Rectal smooth muscle tissue (tissue), 1 donor: ENCODE measurements around the gene ZBTB7C.

Source experiments
- H3K27ac ChIP-seq: one replicate; pipeline ENCODE4 v1.7.0; 2013; ENCODE audit warnings: low read depth, low read length, inconsistent platforms
- H3K27me3 ChIP-seq: one replicate; pipeline ENCODE4 v1.7.0; 2013; ENCODE audit warnings: low read length; ENCODE audit not compliant: control insufficient read depth, insufficient read depth
- H3K36me3 ChIP-seq: one replicate; pipeline ENCODE4 v1.7.0; 2013; ENCODE audit warnings: low read length; ENCODE audit not compliant: control insufficient read depth, insufficient read depth
- H3K4me1 ChIP-seq: one replicate; pipeline ENCODE4 v1.7.0; 2013; ENCODE audit warnings: low read length; ENCODE audit not compliant: control insufficient read depth, insufficient read depth
- H3K4me3 ChIP-seq: one replicate; pipeline ENCODE4 v1.7.0; 2013; ENCODE audit warnings: low read length
- H3K9ac ChIP-seq: one replicate; pipeline ENCODE4 v1.7.0; 2013; ENCODE audit warnings: low read length

Gene ZBTB7C

DNA sequence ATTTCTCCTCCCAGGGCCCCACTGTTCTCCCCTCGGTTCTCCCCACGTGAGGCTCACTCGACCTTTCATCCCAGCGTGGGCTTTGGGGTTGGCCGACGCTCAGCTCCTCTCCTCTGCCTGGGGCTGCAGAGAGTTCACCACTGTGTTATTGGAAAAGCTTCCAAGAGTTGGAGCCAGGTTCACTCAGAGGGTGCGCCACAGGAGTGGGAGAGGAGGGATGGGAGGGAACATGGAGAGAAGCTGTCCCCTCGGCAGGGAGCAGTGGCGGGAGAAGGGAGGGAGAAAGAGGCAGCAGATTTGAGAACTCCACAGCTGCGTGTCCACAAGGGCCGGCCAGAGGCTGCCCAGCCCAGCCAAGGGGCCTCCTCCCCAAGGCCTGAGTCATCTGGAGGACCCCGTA lies 281.6 kb downstream of the ZBTB7C start:
- no peaks in the 10 kb centered on the region for H3K36me3 ChIP-seq
- H3K9ac ChIP-seq, result no peak overlapping the region
- no peak overlapping the region for H3K4me3 ChIP-seq
- no peaks in the 10 kb centered on the region for H3K27me3 ChIP-seq
- H3K27ac ChIP-seq, result no peak overlapping the region
- H3K4me1 ChIP-seq, result no peaks in the 10 kb centered on the region

- Histone ChIP-seq H3K4me1 (no peaks in the 10 kb centered on the region), H3K4me3 (no peak overlapping the region), H3K9ac (no peak overlapping the region), H3K36me3 (no peaks in the 10 kb centered on the region), H3K27me3 (no peaks in the 10 kb centered on the region), H3K27ac (no peak overlapping the region)
Observed at GRCh38 chr18:48126240-48126639, 282.9 kb downstream of the ZBTB7C start.

DNA sequence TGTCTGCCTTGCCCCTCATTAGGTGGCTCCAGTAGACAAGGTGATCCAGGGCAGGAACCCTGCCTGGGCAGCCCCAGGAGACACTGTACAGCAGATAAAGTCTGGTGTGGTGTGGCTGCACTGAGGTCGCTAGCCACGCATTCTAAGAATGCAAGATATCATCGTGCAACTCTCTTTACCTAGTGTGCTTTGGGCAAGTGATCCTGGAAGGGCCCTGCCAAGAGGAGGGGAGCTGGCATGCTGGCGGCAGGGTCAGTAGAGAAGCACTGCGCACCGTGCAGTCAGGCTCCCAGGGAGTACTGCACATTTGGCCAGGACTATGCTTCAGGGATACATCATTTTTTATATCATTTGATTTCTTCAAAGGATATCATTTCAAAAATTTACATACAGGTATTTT lies 283.5 kb downstream of the ZBTB7C start:
- Histone ChIP-seq H3K36me3 (no peaks in the 10 kb centered on the region), H3K27me3 (no peaks in the 10 kb centered on the region), H3K4me3 (no peak overlapping the region), H3K27ac (no peak overlapping the region), H3K4me1 (no peaks in the 10 kb centered on the region), H3K9ac (no peak overlapping the region)

DNA sequence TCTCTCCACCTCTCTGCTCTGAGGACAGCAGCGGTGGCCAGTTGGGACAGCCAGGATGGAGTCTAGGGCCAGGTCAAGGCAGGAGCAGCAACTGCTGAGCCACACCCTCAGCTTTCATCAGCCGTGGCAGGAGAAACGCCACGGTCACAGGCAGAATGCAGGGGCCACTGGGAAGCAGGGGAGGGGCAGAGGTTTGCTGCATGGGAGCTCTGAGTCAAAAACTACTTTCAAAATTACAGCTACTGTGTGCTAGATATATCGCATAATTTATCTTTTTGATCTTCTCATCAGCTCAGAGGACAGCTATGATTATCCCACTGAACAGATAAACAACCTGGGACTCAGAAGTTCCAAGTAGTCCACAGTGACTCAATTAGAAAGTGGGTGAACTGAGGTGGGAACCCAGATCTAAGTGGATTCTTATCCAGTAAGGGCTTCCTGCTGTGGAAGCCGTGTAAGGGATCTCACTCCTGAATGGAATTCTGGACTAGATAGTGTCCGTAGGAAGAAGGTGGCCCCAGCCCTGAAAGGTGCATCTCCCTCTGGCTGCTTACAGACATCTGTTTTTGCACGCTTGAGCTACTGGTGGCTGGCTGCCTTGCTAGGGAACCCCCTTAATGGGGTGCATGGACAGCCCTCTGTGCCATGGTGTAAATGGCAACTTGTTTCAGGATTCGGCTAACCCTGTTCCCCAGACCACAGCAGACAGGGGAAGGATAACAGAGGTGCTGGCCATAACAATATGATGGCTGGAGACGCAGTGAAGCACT lies 284.1 kb downstream of the ZBTB7C start:
- Histone ChIP-seq H3K9ac (no peak overlapping the region), H3K4me3 (no peak overlapping the region), H3K27ac (no peak overlapping the region), H3K4me1 (no peaks in the 10 kb centered on the region), H3K27me3 (no peaks in the 10 kb centered on the region), H3K36me3 (no peaks in the 10 kb centered on the region)

DNA sequence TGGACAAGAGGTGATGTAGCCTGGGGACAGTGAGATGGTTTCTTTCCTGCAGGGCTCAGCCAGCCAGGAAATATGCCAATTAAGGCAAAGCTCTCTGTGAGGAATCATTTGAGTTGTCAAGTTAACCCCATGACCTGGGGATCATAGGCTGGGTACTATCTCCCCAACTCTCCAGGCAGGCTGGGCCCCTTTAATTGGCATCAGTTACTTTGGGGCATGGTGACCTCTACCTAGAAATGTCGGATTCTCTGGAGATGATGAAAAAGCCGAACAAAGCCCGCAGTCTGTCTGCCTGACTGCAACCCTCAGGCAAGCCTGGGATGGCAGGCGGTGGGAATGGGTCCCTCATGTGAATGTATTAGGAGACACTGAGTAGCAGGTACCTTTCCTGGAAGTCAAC lies 285.2 kb downstream of the ZBTB7C start:
- Histone ChIP-seq H3K27ac (no peak overlapping the region), H3K36me3 (no peaks in the 10 kb centered on the region), H3K9ac (no peak overlapping the region), H3K27me3 (no peaks in the 10 kb centered on the region), H3K4me3 (no peak overlapping the region), H3K4me1 (no peaks in the 10 kb centered on the region)

- no peak overlapping the region for H3K27ac ChIP-seq
- no peaks in the 10 kb centered on the region for H3K4me1 ChIP-seq
- H3K27me3 ChIP-seq, result no peaks in the 10 kb centered on the region
- H3K9ac ChIP-seq, result no peak overlapping the region
- H3K4me3 ChIP-seq, result no peak overlapping the region
- no peaks in the 10 kb centered on the region for H3K36me3 ChIP-seq
Observed at GRCh38 chr18:48123324-48123723, 285.9 kb downstream of the ZBTB7C start.

GRCh38 chr18:48122816-48123215 lies 286.4 kb downstream of the ZBTB7C start:
- H3K9ac ChIP-seq, result no peak overlapping the region
- H3K4me3 ChIP-seq, result no peak overlapping the region
- no peaks in the 10 kb centered on the region for H3K4me1 ChIP-seq
- H3K36me3 ChIP-seq, result no peaks in the 10 kb centered on the region
- H3K27ac ChIP-seq, result no peak overlapping the region
- no peaks in the 10 kb centered on the region for H3K27me3 ChIP-seq

GRCh38 chr18:48122376-48122775 lies 286.8 kb downstream of the ZBTB7C start:
- H3K27ac ChIP-seq, result no peak overlapping the region
- H3K4me3 ChIP-seq, result no peak overlapping the region
- no peaks in the 10 kb centered on the region for H3K4me1 ChIP-seq
- no peaks in the 10 kb centered on the region for H3K27me3 ChIP-seq
- H3K36me3 ChIP-seq, result no peaks in the 10 kb centered on the region
- H3K9ac ChIP-seq, result no peak overlapping the region

DNA sequence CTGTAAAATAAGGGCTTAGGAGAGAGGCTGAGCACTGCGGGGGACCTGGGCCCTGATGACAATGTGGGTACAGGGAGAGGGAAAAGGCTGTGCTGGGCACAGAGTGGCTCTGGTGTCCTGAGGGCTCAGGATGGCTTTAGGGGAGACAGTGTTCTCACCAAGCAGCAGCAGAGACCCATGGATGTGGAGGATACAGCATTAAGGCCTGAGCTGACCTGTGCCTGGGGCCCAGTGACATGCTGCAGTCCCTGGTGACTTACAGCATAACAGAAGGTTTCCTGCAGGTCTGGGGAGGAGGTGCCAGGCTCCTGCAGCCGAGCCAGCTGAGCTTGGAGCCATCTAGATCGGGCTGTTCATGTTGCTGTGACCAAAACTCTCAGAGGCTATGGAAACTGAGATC lies 287.4 kb downstream of the ZBTB7C start:
- Histone ChIP-seq H3K27ac (no peak overlapping the region), H3K36me3 (no peaks in the 10 kb centered on the region), H3K27me3 (no peaks in the 10 kb centered on the region), H3K4me1 (no peaks in the 10 kb centered on the region), H3K4me3 (no peak overlapping the region), H3K9ac (no peak overlapping the region)

DNA sequence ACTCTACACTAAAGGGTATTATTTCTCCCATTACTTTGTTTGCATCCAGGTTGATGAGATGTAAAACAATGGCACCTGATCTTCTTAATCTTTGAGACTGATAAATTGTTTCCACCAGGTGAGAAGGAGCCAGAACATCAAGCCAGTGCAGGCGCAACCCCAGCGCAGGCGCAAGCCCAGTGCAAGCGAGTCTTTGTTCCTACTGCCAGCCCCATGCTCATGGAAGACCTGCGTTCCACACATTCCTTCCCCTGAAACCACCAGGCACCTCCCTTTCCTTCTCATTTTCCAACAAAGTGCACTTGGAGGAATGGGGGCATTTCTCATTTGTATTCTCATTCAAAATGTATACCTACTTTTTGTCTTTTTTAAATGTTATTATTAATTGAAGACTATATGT lies 290.0 kb downstream of the ZBTB7C start:
- Histone ChIP-seq H3K27me3 (no peaks in the 10 kb centered on the region), H3K36me3 (no peaks in the 10 kb centered on the region), H3K9ac (no peak overlapping the region), H3K4me3 (no peak overlapping the region), H3K27ac (no peak overlapping the region), H3K4me1 (no peaks in the 10 kb centered on the region)

GRCh38 chr18:48116873-48117630 lies 292.1 kb downstream of the ZBTB7C start:
- no peak overlapping the region for H3K4me3 ChIP-seq
- no peaks in the 10 kb centered on the region for H3K27me3 ChIP-seq
- no peak overlapping the region for H3K27ac ChIP-seq
- no peaks in the 10 kb centered on the region for H3K36me3 ChIP-seq
- H3K4me1 ChIP-seq, result no peaks in the 10 kb centered on the region
- H3K9ac ChIP-seq, result no peak overlapping the region

- Histone ChIP-seq H3K9ac (no peak overlapping the region), H3K27me3 (no peaks in the 10 kb centered on the region), H3K36me3 (no peaks in the 10 kb centered on the region), H3K4me3 (no peak overlapping the region), H3K4me1 (no peaks in the 10 kb centered on the region), H3K27ac (no peak overlapping the region)
Observed at GRCh38 chr18:48116017-48116416, 293.2 kb downstream of the ZBTB7C start.

DNA sequence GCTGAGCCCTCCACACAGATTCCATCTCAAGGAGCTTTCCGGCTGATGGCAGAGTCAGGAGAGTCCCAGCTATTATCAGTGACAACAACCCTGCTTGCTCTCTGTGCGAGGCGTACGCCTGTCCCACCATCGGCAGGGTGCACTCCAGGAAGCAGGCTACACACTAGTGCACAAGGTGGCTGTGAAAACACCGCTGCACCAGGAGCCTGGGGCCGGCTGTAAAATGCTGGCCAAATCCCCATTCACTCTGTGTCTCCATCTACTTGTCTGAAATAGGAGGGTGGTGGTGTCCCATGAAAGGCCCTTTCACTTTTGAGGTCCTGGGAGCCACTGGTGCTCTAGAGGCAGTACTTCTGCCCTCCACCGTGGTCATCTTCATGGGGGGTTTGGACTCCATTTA lies 295.5 kb downstream of the ZBTB7C start:
- Histone ChIP-seq H3K4me1 (no peaks in the 10 kb centered on the region), H3K4me3 (no peak overlapping the region), H3K27me3 (no peaks in the 10 kb centered on the region), H3K9ac (no peak overlapping the region), H3K27ac (no peak overlapping the region), H3K36me3 (no peaks in the 10 kb centered on the region)
